Measurements from ENCODE around the gene ATP12A. TPM values are rescaled to one million over a fixed set of nuclear protein-coding genes. Genes with fewer than 3 reads are reported as not detected.

Gene ATP12A
- total RNA-seq, 1 donor from 2014 or later = not detected

- Mint-ChIP-seq H3K4me1 (peaks cover 22% of the 10 kb centered on the region), H3K9me3 (no peaks in the 10 kb centered on the region), H3K36me3 (no peaks in the 10 kb centered on the region), H3K4me3 (no peak overlapping the region), H3K27me3 (ENCODE audit: insufficient read depth, low read depth) (peaks cover 2% of the 10 kb centered on the region), H3K27ac (no peak overlapping the region)
- H3K27ac ChIP-seq = no peak overlapping the region
- no peaks in the 10 kb centered on the region for H4K20me1 ChIP-seq (ENCODE audit: low read depth)
- H3F3A ChIP-seq (ENCODE audit: low read depth) = no peaks in the 10 kb centered on the region
- H3K9ac ChIP-seq = no peak overlapping the region
- H2AFZ ChIP-seq (replicated peaks) = no peak overlapping the region
- DNase-seq (ENCODE audit: low spot score) = no peak
- peaks cover 5% of the 10 kb centered on the region for H3K4me1 ChIP-seq
- no peak for TF ChIP-seq CTCF (IDR thresholded peaks at IDR 0.05)
- TF ChIP-seq EZH2 (IDR thresholded peaks at IDR 0.05) = no peak
- TF ChIP-seq EZH2phosphoT487 (IDR thresholded peaks at IDR 0.05) = no peak
- H3K4me2 ChIP-seq = no peak overlapping the region
- no peaks in the 10 kb centered on the region for H3K9me3 ChIP-seq (ENCODE audit: low read depth)
- no peak overlapping the region for H3K4me3 ChIP-seq
- no peaks in the 10 kb centered on the region for H3K79me2 ChIP-seq (ENCODE audit: low read depth)
- H3K27me3 ChIP-seq = no peaks in the 10 kb centered on the region
- no peaks in the 10 kb centered on the region for H3K36me3 ChIP-seq
Measured at GRCh38 chr13:24668955-24669582, 11.1 kb upstream of the ATP12A start.

- Histone ChIP-seq H3K4me1 (peaks cover 5% of the 10 kb centered on the region), H3K27ac (no peak overlapping the region), H3K36me3 (no peaks in the 10 kb centered on the region), H2AFZ (replicated peaks) (no peak overlapping the region), H3K27me3 (no peaks in the 10 kb centered on the region), H3K79me2 (ENCODE audit: low read depth) (no peaks in the 10 kb centered on the region), H3K9ac (no peak overlapping the region), H3K9me3 (ENCODE audit: low read depth) (no peaks in the 10 kb centered on the region), H3K4me2 (no peak overlapping the region), H3K4me3 (no peak overlapping the region), H4K20me1 (ENCODE audit: low read depth) (no peaks in the 10 kb centered on the region), H3F3A (ENCODE audit: low read depth) (no peaks in the 10 kb centered on the region)
- Mint-ChIP-seq H3K9me3 (no peaks in the 10 kb centered on the region), H3K4me3 (no peak overlapping the region), H3K27ac (no peak overlapping the region), H3K36me3 (no peaks in the 10 kb centered on the region), H3K27me3 (ENCODE audit: insufficient read depth, low read depth) (peaks cover 5% of the 10 kb centered on the region), H3K4me1 (peaks cover 22% of the 10 kb centered on the region)
- no peak for TF ChIP-seq CTCF (IDR thresholded peaks at IDR 0.05)
- no peak for TF ChIP-seq EZH2phosphoT487 (IDR thresholded peaks at IDR 0.05)
- no peak for TF ChIP-seq EZH2 (IDR thresholded peaks at IDR 0.05)
- DNase-seq (ENCODE audit: low spot score) = no peak
Measured at GRCh38 chr13:24670174-24670573, 10.0 kb upstream of the ATP12A start.

DNA sequence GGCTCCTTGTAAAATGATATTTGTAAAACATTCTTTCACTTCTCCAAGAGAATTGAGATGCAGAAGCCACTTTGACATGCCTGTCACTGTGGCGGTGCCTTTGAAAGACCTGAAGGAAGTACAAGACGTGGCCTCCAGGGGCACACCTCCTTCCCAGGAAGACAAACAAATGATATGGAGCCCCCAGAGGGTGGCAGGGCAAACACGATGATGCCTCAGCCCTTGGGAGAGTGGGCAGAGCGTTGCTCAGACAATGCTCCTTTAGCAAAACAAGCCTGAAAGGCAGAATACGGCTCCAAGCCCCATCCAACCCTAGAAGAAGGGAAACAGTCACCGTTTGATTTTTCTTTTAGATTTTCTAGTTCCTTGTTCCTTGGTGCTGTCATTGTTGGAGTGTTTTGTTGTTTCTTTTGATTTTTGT lies 9.2 kb upstream of the ATP12A start:
- TF ChIP-seq EZH2phosphoT487 (IDR thresholded peaks at IDR 0.05) = no peak
- peak; percentile 22 for TF ChIP-seq CTCF (IDR thresholded peaks at IDR 0.05)
- DNase-seq (ENCODE audit: low spot score) = peak; percentile 77
- peak overlapping the region; percentile 22 for H3K4me3 Mint-ChIP-seq
- H3K9ac ChIP-seq = no peak overlapping the region
- peak overlapping the region; percentile 90 for H2AFZ ChIP-seq (replicated peaks)
- H3K4me1 ChIP-seq = peaks cover 5% of the 10 kb centered on the region
- peak overlapping the region; percentile 36 for H3K27ac Mint-ChIP-seq
- no peaks in the 10 kb centered on the region for H3K9me3 ChIP-seq (ENCODE audit: low read depth)
- H3K4me3 ChIP-seq = peak overlapping the region; percentile 34
- no peaks in the 10 kb centered on the region for H3K27me3 ChIP-seq
- H3K4me2 ChIP-seq = peak overlapping the region; percentile 75
- no peaks in the 10 kb centered on the region for H3K79me2 ChIP-seq (ENCODE audit: low read depth)
- no peaks in the 10 kb centered on the region for H3F3A ChIP-seq (ENCODE audit: low read depth)
- H3K36me3 Mint-ChIP-seq = no peaks in the 10 kb centered on the region
- no peaks in the 10 kb centered on the region for H3K36me3 ChIP-seq
- peaks cover 5% of the 10 kb centered on the region for H3K27me3 Mint-ChIP-seq (ENCODE audit: insufficient read depth, low read depth)
- no peak overlapping the region for H3K27ac ChIP-seq
- no peaks in the 10 kb centered on the region for H3K9me3 Mint-ChIP-seq
- no peaks in the 10 kb centered on the region for H4K20me1 ChIP-seq (ENCODE audit: low read depth)
- peaks cover 22% of the 10 kb centered on the region for H3K4me1 Mint-ChIP-seq

Data from neural progenitor cell (in vitro differentiated cells).